Astrocyte (in vitro differentiated cells and primary cell): ENCODE results near the gene NT5E. TPM values are rescaled to one million over a fixed set of nuclear protein-coding genes. Genes with fewer than 3 reads are reported as not detected.

Source experiments
- DNase-seq: peaks from one replicate; pipeline ENCODE4 v3.0.0-alpha.2; 2010; ENCODE audit warnings: low read depth
- FAIRE-seq: peaks from 2 replicates; lab custom pipeline; 2011; peaks lifted over from hg19 to GRCh38; lab: Jason Lieb, UNC
- H2AFZ ChIP-seq: 2 replicates; pipeline ENCODE4 v1.6.0; 2012; ENCODE audit warnings: low read depth, low read length, inconsistent platforms
- H3K27ac ChIP-seq: 2 replicates; pipeline ENCODE4 v1.5.1; 2011; ENCODE audit warnings: low read depth, low read length, inconsistent platforms
- H3K27me3 ChIP-seq: 2 replicates; pipeline ENCODE4 v1.6.0; 2011; ENCODE audit warnings: low read length, inconsistent platforms; ENCODE audit not compliant: insufficient read depth
- H3K36me3 ChIP-seq: 2 replicates; pipeline ENCODE4 v1.5.1; 2011; ENCODE audit warnings: low read length, inconsistent platforms; ENCODE audit not compliant: insufficient read depth
- H3K4me1 ChIP-seq: 2 replicates; pipeline ENCODE4 v1.5.1; 2011; ENCODE audit warnings: low read length, inconsistent platforms; ENCODE audit not compliant: insufficient read depth
- H3K4me2 ChIP-seq: 2 replicates; pipeline ENCODE4 v1.6.0; 2012; ENCODE audit warnings: low read length, inconsistent platforms
- H3K4me3 ChIP-seq: 2 replicates; pipeline ENCODE4 v1.5.1; 2011; ENCODE audit warnings: low read depth, mild to moderate bottlenecking, low read length, inconsistent platforms; ENCODE audit not compliant: insufficient read depth
- H3K79me2 ChIP-seq: 2 replicates; pipeline ENCODE4 v1.6.0; 2012; ENCODE audit warnings: mild to moderate bottlenecking, low read length, inconsistent platforms; ENCODE audit not compliant: insufficient read depth
- H3K9ac ChIP-seq: 2 replicates; pipeline ENCODE4 v1.6.0; 2012; ENCODE audit warnings: mild to moderate bottlenecking, low read length, inconsistent platforms
- H3K9me3 ChIP-seq: 2 replicates; pipeline ENCODE4 v1.5.1; 2012; ENCODE audit warnings: low read depth, mild to moderate bottlenecking, low read length, inconsistent platforms; ENCODE audit not compliant: insufficient read depth
- H4K20me1 ChIP-seq: 2 replicates; pipeline ENCODE4 v1.6.0; 2012; ENCODE audit warnings: low read length, inconsistent platforms; ENCODE audit not compliant: insufficient read depth
- H3K27ac Mint-ChIP-seq: one replicate; pipeline ENCODE4 v1.8.0; 2021; ENCODE audit warnings: mild to moderate bottlenecking, mixed read lengths; ENCODE audit not compliant: unreplicated experiment
- H3K27me3 Mint-ChIP-seq: one replicate; pipeline ENCODE4 v1.8.0; 2021; ENCODE audit warnings: low read depth, mixed read lengths; ENCODE audit not compliant: unreplicated experiment
- H3K36me3 Mint-ChIP-seq: one replicate; pipeline ENCODE4 v1.8.0; 2021; ENCODE audit warnings: low read depth, mixed read lengths; ENCODE audit not compliant: unreplicated experiment
- H3K4me1 Mint-ChIP-seq: one replicate; pipeline ENCODE4 v1.8.0; 2021; ENCODE audit warnings: low read depth, mixed read lengths; ENCODE audit not compliant: unreplicated experiment
- H3K4me3 Mint-ChIP-seq: one replicate; pipeline ENCODE4 v1.8.0; 2021; ENCODE audit warnings: mild to moderate bottlenecking, moderate library complexity, mixed read lengths; ENCODE audit not compliant: unreplicated experiment
- H3K9me3 Mint-ChIP-seq: one replicate; pipeline ENCODE4 v1.8.0; 2021; ENCODE audit warnings: mild to moderate bottlenecking, mixed read lengths; ENCODE audit not compliant: unreplicated experiment
- CTCF ChIP-seq: IDR thresholded peaks from 2 replicates; pipeline ENCODE4 v1.5.1; 2011; ENCODE audit warnings: low read depth, mild to moderate bottlenecking, inconsistent platforms, low read length, moderate library complexity; ENCODE audit not compliant: insufficient read depth
- EZH2 ChIP-seq: IDR thresholded peaks from 2 replicates; pipeline ENCODE4 v1.6.1; 2012; ENCODE audit warnings: mild to moderate bottlenecking, low read length, inconsistent platforms; ENCODE audit not compliant: insufficient read depth
- total RNA-seq: library from RNA; stranded (reverse); gene quantifications from 2 replicates; pipeline ENCODE4 v1.2.1, GENCODE V29; 2021

NT5E gene
- total RNA-seq, 1 donor from 2014 or later = 77.4 TPM

DNA sequence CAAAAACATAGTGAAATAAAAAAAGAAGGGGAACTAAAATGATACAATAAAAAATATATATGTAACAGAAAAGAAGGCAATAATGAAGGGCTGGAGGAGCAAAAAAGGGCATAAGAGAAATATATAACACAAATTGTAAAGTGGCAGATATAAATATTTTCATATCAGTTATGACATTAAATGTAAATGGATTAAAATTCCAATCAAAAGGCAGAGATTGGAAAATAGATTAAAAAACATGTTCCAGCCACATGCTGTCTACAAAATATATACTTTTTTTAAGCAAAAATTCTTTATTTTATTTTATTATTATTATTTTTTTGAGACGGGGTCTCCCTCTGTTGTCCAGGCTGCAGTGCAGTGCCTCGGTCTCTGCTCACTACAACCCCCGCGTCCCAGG is 23.9 kb upstream of the NT5E start:
- H3K9me3 ChIP-seq = peaks cover 4% of the 10 kb centered on the region
- Mint-ChIP-seq H3K4me1 (peaks cover 8% of the 10 kb centered on the region), H3K27me3 (no peaks in the 10 kb centered on the region), H3K27ac (no peak overlapping the region), H3K9me3 (no peaks in the 10 kb centered on the region), H3K36me3 (no peaks in the 10 kb centered on the region), H3K4me3 (no peak overlapping the region)
- no peaks in the 10 kb centered on the region for H4K20me1 ChIP-seq
- no peak overlapping the region for H3K27ac ChIP-seq
- no peak overlapping the region for H3K4me2 ChIP-seq
- H3K79me2 ChIP-seq = no peaks in the 10 kb centered on the region
- no peaks in the 10 kb centered on the region for H3K4me1 ChIP-seq
- DNase-seq = no peak
- H3K4me3 ChIP-seq = no peak overlapping the region
- no peaks in the 10 kb centered on the region for H3K36me3 ChIP-seq
- no peaks in the 10 kb centered on the region for H3K27me3 ChIP-seq
- no peak overlapping the region for H2AFZ ChIP-seq
- TF ChIP-seq EZH2 (no peak), CTCF (no peak)
- FAIRE-seq = no peak
- no peak overlapping the region for H3K9ac ChIP-seq

GRCh38 chr6:85428486-85428885 is 21.4 kb upstream of the NT5E start:
- no peak for DNase-seq
- no peak for TF ChIP-seq EZH2
- TF ChIP-seq CTCF = no peak
- Histone ChIP-seq H3K27ac (no peak overlapping the region), H3K79me2 (no peaks in the 10 kb centered on the region), H3K4me3 (no peak overlapping the region), H3K9me3 (peaks cover 4% of the 10 kb centered on the region), H2AFZ (no peak overlapping the region), H3K36me3 (no peaks in the 10 kb centered on the region), H3K4me2 (no peak overlapping the region), H3K9ac (no peak overlapping the region), H4K20me1 (no peaks in the 10 kb centered on the region), H3K27me3 (no peaks in the 10 kb centered on the region), H3K4me1 (no peaks in the 10 kb centered on the region)
- Mint-ChIP-seq H3K4me1 (peaks cover 2% of the 10 kb centered on the region), H3K9me3 (no peaks in the 10 kb centered on the region), H3K27me3 (no peaks in the 10 kb centered on the region), H3K4me3 (no peak overlapping the region), H3K27ac (no peak overlapping the region), H3K36me3 (no peaks in the 10 kb centered on the region)
- no peak for FAIRE-seq

GRCh38 chr6:85429346-85429745 is 20.5 kb upstream of the NT5E start:
- Histone ChIP-seq H3K4me1 (no peaks in the 10 kb centered on the region), H3K27ac (no peak overlapping the region), H3K9ac (no peak overlapping the region), H3K79me2 (no peaks in the 10 kb centered on the region), H3K27me3 (no peaks in the 10 kb centered on the region), H3K4me2 (no peak overlapping the region), H3K9me3 (peaks cover 4% of the 10 kb centered on the region), H4K20me1 (no peaks in the 10 kb centered on the region), H3K36me3 (no peaks in the 10 kb centered on the region), H3K4me3 (no peak overlapping the region), H2AFZ (no peak overlapping the region)
- TF ChIP-seq EZH2 = no peak
- no peak for TF ChIP-seq CTCF
- DNase-seq (no peak), FAIRE-seq (peak; percentile 50)
- Mint-ChIP-seq H3K4me1 (peaks cover 2% of the 10 kb centered on the region), H3K9me3 (peaks cover 3% of the 10 kb centered on the region), H3K27me3 (no peaks in the 10 kb centered on the region), H3K27ac (no peak overlapping the region), H3K36me3 (no peaks in the 10 kb centered on the region), H3K4me3 (no peak overlapping the region)
